PC-9 (cell line): ENCODE measurements around the gene SLC29A4.
"Not testable (repeated sequence)": the region's sequence is repeated elsewhere in the genome, so short reads cannot be mapped to it uniquely, and the experiment has no call there.

Source experiments
- CTCF ChIP-seq: fragments of 200-600 bp; sonication (generic); conservative IDR thresholded peaks from 2 replicates; pipeline ENCODE4 v1.6.1; 2017; ENCODE audit warnings: mixed run types, antibody characterized with exemption, mild to moderate bottlenecking, moderate library complexity
- EZH2 ChIP-seq: fragments of 200-600 bp; sonication (generic); IDR thresholded peaks from 2 replicates; pipeline ENCODE4 v1.8.0; 2017; ENCODE audit warnings: antibody characterized with exemption, low read depth

GRCh38 chr7:5318613-5319012 is 35.9 kb downstream of the SLC29A4 start:
- TF ChIP-seq CTCF, EZH2: not testable (repeated sequence)
